Endodermal cell (in vitro differentiated cells): Measurements from ENCODE around the gene C1QTNF1. TPM values are rescaled to one million over a fixed set of nuclear protein-coding genes. Genes with fewer than 3 reads are reported as not detected.

Source experiments
- DNase-seq: peaks from one replicate; pipeline ENCODE4 v3.0.0-alpha.2; 2017
- H3K27ac ChIP-seq: 2 replicates; pipeline ENCODE4 v1.5.1; 2013; ENCODE audit warnings: mild to moderate bottlenecking, low read depth, low read length, moderate library complexity
- H3K27me3 ChIP-seq: 2 replicates; pipeline ENCODE4 v1.6.1; 2013; ENCODE audit warnings: mild to moderate bottlenecking, low read length, moderate library complexity; ENCODE audit not compliant: insufficient read depth, control insufficient read depth, poor library complexity, severe bottlenecking
- H3K36me3 ChIP-seq: 2 replicates; pipeline ENCODE4 v1.7.0; 2013; ENCODE audit warnings: mild to moderate bottlenecking, low read length, moderate library complexity; ENCODE audit not compliant: control insufficient read depth, insufficient read depth
- H3K4me1 ChIP-seq: one replicate; pipeline ENCODE4 v1.7.0; 2013; ENCODE audit warnings: low read length; ENCODE audit not compliant: control insufficient read depth, insufficient read depth
- H3K4me3 ChIP-seq: 2 replicates; pipeline ENCODE4 v1.5.1; 2013; ENCODE audit warnings: mild to moderate bottlenecking, low read length, moderate library complexity
- H3K9ac ChIP-seq: 2 replicates; pipeline ENCODE4 v1.6.1; 2013; ENCODE audit warnings: mild to moderate bottlenecking, low read length, moderate library complexity; ENCODE audit not compliant: poor library complexity, severe bottlenecking; ENCODE audit errors: extremely low read depth
- H3K9me3 ChIP-seq: 2 replicates; pipeline ENCODE4 v1.6.1; 2013; ENCODE audit warnings: mild to moderate bottlenecking, low read length, moderate library complexity; ENCODE audit not compliant: control insufficient read depth
- H3K27ac Mint-ChIP-seq: 2 replicates; pipeline ENCODE4 v1.8.0; 2020; ENCODE audit warnings: mixed read lengths
- H3K27me3 Mint-ChIP-seq: 2 replicates; pipeline ENCODE4 v1.8.0; 2021; ENCODE audit warnings: mild to moderate bottlenecking, mixed read lengths; ENCODE audit not compliant: insufficient read depth
- H3K36me3 Mint-ChIP-seq: 2 replicates; pipeline ENCODE4 v1.8.0; 2020; ENCODE audit warnings: low read depth, mixed read lengths
- H3K4me1 Mint-ChIP-seq: 2 replicates; pipeline ENCODE4 v1.8.0; 2020; ENCODE audit warnings: mixed read lengths
- H3K4me3 Mint-ChIP-seq: 2 replicates; pipeline ENCODE4 v1.8.0; 2020; ENCODE audit warnings: mild to moderate bottlenecking, moderate library complexity, mixed read lengths
- H3K9me3 Mint-ChIP-seq: 2 replicates; pipeline ENCODE4 v1.8.0; 2020; ENCODE audit warnings: mild to moderate bottlenecking, mixed read lengths
- WGBS, 2 experiments: methylation state at CpG; one replicate each; pipeline versions ENCODE4 v1.1.5 to v1.1.7; 2013; ENCODE audit warnings: missing lambda C conversion rate in 2 of 2, mixed read lengths in 1 of 2; ENCODE audit not compliant: insufficient coverage in 1 of 2, insufficient read length in 1 of 2; 5-methylcytosine and 5-hydroxymethylcytosine counted together
- total RNA-seq, 2 donors: library from RNA; stranded (reverse); fragmentation: NEBNext Ultra II Directional in 1 of 2; extraction: Animal tissue kit (Norgen Biotek cat#: 25700) in 1 of 2; gene quantifications; 2 replicates in 1 of 2; 3 replicates in 1 of 2; pipeline ENCODE4 v1.2.1, GENCODE V29; 2021
- TF ChIP-seq, protein P1 (sequence below): fragments of 200-600 bp; sonication (generic); conservative IDR thresholded peaks from 2 replicates; pipeline ENCODE4 v1.5.0; 2021; ENCODE audit warnings: antibody characterized with exemption, mild to moderate bottlenecking

Gene C1QTNF1
- total RNA-seq, 2 donors from 2014 or later = 16.0 to 16.5 TPM

DNA sequence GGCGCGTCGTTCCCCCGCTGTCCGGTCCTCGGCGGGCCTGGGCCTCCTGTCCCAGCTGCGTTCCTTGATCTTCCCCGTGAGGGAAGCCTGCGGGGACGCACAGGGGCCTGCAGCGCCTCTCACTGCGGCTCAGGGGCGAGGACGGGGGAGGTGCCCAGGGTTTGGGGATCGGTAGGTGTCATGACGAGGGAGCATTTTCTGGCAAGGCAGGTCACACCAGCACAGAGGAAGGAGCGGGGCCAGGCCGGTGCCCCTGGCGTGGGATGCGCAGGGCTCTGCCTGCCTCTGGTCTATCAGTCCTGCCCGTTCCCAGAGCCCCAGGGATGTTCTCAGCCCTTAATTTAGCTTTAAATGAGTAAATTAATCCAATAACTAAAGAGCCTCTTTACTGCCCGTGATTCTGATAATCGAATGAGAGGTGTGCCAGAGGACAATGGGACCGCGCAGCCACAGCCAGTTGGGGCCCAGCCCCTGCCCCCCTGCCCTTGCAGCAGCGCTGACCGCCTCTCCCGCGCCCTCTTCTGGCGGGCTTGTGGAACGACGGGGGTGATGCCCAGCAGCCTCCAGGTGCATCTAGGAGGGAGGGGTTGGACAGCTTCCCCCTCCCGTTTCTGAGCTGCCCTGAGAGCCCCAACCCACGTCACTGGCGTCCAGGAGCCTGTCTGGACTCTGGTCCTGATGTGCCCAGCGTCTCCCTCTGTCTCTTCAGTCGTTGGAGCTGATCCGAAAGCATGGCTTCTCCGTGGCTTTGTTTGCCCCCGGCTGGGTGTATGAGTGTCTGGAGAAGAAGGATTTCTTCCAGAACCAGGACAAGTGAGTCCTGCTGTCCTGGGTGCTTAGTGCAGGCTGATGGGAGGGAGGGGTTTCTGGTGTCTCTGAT lies 58.6 kb downstream of the C1QTNF1 start:
- peak; percentile 94 for DNase-seq
- no peak overlapping the region for H3K4me3 Mint-ChIP-seq
- 73 to 77% methylated on average over 32 to 41 of the region's 41 CpGs for WGBS, 2 experiments
- Histone ChIP-seq H3K4me1 (no peaks in the 10 kb centered on the region), H3K27ac (no peak overlapping the region), H3K27me3 (no peaks in the 10 kb centered on the region), H3K9ac (no peak overlapping the region), H3K36me3 (peaks cover 18% of the 10 kb centered on the region), H3K4me3 (no peak overlapping the region), H3K9me3 (no peaks in the 10 kb centered on the region)
- H3K4me1 Mint-ChIP-seq = no peaks in the 10 kb centered on the region
- H3K36me3 Mint-ChIP-seq = peaks cover 42% of the 10 kb centered on the region
- no peak overlapping the region for H3K27ac Mint-ChIP-seq
- H3K9me3 Mint-ChIP-seq = peaks cover 1% of the 10 kb centered on the region
- H3K27me3 Mint-ChIP-seq = no peaks in the 10 kb centered on the region
- TF ChIP-seq, protein P1, sequence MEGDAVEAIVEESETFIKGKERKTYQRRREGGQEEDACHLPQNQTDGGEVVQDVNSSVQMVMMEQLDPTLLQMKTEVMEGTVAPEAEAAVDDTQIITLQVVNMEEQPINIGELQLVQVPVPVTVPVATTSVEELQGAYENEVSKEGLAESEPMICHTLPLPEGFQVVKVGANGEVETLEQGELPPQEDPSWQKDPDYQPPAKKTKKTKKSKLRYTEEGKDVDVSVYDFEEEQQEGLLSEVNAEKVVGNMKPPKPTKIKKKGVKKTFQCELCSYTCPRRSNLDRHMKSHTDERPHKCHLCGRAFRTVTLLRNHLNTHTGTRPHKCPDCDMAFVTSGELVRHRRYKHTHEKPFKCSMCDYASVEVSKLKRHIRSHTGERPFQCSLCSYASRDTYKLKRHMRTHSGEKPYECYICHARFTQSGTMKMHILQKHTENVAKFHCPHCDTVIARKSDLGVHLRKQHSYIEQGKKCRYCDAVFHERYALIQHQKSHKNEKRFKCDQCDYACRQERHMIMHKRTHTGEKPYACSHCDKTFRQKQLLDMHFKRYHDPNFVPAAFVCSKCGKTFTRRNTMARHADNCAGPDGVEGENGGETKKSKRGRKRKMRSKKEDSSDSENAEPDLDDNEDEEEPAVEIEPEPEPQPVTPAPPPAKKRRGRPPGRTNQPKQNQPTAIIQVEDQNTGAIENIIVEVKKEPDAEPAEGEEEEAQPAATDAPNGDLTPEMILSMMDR = peak; percentile 92

DNA sequence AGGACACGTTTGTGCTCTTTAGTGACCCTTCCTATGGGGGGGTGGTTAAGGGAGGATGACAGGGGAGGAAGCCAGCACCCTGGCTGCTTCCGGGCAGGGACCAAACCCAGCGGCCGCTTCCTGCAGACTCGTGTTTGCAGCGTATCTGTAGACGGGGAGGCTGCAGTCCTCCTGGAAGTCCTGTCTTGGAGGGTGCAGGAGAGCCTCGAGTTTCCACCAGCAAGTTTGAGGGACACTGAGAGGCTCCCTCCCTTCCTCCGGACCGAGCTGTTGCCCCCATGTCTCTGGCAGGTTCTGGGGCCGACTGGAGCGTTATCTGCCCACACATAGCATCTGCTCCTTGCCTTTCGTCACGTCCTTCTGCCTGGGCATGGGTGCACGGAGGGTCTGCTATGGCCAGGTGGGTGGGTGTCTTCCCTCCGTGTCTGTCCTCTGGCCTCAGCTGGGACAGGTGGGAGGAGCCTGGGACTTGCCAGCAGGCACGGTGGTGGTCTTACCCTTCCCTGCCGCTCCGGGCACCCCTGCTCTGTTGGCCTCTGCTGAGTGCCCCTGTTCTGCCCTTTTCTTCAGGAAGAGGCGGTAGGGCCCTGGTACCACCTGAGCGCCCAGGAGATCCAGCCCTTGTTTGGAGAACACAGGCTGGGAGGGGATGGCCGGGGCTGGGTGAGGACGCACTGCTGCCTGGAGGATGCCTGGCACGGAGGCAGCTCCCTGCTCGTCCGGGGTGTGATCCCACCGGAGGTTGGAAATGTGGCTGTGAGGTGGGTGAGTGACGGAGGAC lies 59.4 kb downstream of the C1QTNF1 start:
- H3K4me3 Mint-ChIP-seq = no peak overlapping the region
- no peaks in the 10 kb centered on the region for H3K4me1 Mint-ChIP-seq
- no peak overlapping the region for H3K27ac ChIP-seq
- peaks cover 40% of the 10 kb centered on the region for H3K36me3 Mint-ChIP-seq
- no peaks in the 10 kb centered on the region for H3K27me3 Mint-ChIP-seq
- H3K9me3 Mint-ChIP-seq = peaks cover 1% of the 10 kb centered on the region
- no peak overlapping the region for H3K27ac Mint-ChIP-seq
- DNase-seq = no peak
- no peaks in the 10 kb centered on the region for H3K4me1 ChIP-seq
- no peaks in the 10 kb centered on the region for H3K9me3 ChIP-seq
- H3K36me3 ChIP-seq = peaks cover 17% of the 10 kb centered on the region
- WGBS, 2 experiments = 89 to 94% methylated on average over 22 to 28 of the region's 28 CpGs
- H3K4me3 ChIP-seq = no peak overlapping the region
- H3K9ac ChIP-seq = no peak overlapping the region
- TF ChIP-seq, protein P1 = no peak
- H3K27me3 ChIP-seq = no peaks in the 10 kb centered on the region

DNA sequence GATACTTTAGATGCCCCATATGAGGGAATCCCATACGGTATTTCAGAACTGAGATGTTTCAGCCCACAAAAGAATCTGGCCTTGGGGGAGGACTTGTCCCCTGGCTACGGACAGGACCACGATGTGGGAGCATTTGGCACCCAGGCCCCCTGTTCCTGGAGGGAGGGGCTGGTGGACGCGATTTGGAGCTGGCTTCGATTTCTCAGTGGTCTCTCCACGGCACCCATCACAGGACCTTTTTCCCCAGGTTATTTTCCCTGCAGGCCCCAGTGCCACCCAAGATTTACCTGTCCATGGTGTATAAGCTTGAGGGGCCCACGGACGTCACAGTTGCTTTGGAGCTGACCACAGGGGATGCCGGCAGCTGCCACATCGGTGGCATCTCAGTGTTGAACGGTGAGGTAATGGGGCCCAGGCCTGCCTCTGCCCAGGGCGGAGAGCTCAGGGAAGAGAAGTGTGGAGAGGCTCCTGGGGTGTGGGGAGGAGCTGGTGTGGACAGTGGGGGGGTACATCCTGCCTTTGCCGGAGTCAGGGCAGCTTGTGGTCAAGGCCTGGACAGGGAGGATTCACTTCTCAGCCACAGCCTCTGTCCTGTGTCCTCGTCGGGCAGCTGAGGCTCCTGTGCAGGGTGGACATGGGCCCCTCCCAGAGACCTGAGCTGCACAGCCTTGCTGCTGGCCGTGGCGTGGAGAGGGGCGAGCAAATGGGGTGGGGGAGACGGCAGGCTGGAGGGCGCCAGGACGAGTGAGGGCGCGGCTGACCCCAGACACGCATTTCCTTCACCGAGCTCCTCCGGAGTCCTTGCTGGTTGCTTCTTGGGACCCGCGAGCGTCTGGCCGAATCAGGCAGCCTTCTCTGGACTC lies 60.6 kb downstream of the C1QTNF1 start:
- H3K4me3 ChIP-seq = no peak overlapping the region
- no peaks in the 10 kb centered on the region for H3K4me1 Mint-ChIP-seq
- no peak overlapping the region for H3K4me3 Mint-ChIP-seq

More for the DNA sequence above, 60.6 kb downstream of the C1QTNF1 start:
- DNase-seq = no peak
- H3K36me3 Mint-ChIP-seq = peaks cover 33% of the 10 kb centered on the region
- Histone ChIP-seq H3K36me3 (peaks cover 9% of the 10 kb centered on the region), H3K27ac (no peak overlapping the region), H3K9me3 (no peaks in the 10 kb centered on the region), H3K27me3 (no peaks in the 10 kb centered on the region), H3K4me1 (no peaks in the 10 kb centered on the region), H3K9ac (no peak overlapping the region)
- H3K9me3 Mint-ChIP-seq = peaks cover 1% of the 10 kb centered on the region
- H3K27ac Mint-ChIP-seq = no peak overlapping the region
- TF ChIP-seq, protein P1 = no peak
- no peaks in the 10 kb centered on the region for H3K27me3 Mint-ChIP-seq
- WGBS, 2 experiments = 95 to 96% methylated on average over 19 to 31 of the region's 31 CpGs
